GM13976 (cell line): ENCODE results near the gene ATP2B2.

Experiments
- DNase-seq: peaks from one replicate; pipeline ENCODE4 v3.0.0; 2012; ENCODE audit warnings: low spot score
- in situ Hi-C: fragments of 300-500 bp; cut with MboI; formaldehyde crosslinking; loops from one replicate; pipeline ENCODE4 v1.12.0; 2022; ENCODE audit warnings: low sequenced_read_pairs, mixed read lengths, inconsistent platforms; ENCODE audit not compliant: unreplicated experiment
- TF ChIP-seq, protein P1 (sequence below): IDR thresholded peaks from 2 replicates; pipeline ENCODE4 v1.5.1; 2012; ENCODE audit warnings: borderline replicate concordance, mild to moderate bottlenecking; ENCODE audit not compliant: insufficient read depth; ENCODE audit errors: extremely low read depth, missing control alignments, control extremely low read depth

Gene ATP2B2

DNA sequence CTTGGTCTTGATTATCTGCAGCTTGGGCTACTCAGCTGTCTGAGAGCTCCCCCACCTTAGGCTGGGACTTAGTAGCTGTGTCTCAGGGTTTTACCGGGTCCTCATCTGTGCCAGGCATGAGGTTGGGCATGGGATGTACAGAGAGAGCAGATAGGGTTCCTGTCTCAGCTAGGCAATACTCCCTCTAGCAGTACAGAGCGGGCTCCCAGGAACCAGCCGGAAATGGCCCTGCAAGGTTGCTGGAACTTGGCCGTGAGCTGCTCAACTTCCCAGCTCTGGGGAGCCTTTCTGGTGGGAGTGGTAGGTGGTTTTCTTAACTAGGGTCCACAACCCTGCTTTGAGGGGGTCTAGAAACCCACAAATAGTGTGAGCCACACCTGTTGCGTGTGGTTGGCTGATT, 58.3 kb downstream of the ATP2B2 start:
- no peak for DNase-seq
- in situ Hi-C loops, result no loop called here
- TF ChIP-seq, protein P1, sequence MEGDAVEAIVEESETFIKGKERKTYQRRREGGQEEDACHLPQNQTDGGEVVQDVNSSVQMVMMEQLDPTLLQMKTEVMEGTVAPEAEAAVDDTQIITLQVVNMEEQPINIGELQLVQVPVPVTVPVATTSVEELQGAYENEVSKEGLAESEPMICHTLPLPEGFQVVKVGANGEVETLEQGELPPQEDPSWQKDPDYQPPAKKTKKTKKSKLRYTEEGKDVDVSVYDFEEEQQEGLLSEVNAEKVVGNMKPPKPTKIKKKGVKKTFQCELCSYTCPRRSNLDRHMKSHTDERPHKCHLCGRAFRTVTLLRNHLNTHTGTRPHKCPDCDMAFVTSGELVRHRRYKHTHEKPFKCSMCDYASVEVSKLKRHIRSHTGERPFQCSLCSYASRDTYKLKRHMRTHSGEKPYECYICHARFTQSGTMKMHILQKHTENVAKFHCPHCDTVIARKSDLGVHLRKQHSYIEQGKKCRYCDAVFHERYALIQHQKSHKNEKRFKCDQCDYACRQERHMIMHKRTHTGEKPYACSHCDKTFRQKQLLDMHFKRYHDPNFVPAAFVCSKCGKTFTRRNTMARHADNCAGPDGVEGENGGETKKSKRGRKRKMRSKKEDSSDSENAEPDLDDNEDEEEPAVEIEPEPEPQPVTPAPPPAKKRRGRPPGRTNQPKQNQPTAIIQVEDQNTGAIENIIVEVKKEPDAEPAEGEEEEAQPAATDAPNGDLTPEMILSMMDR, result no peak

DNA sequence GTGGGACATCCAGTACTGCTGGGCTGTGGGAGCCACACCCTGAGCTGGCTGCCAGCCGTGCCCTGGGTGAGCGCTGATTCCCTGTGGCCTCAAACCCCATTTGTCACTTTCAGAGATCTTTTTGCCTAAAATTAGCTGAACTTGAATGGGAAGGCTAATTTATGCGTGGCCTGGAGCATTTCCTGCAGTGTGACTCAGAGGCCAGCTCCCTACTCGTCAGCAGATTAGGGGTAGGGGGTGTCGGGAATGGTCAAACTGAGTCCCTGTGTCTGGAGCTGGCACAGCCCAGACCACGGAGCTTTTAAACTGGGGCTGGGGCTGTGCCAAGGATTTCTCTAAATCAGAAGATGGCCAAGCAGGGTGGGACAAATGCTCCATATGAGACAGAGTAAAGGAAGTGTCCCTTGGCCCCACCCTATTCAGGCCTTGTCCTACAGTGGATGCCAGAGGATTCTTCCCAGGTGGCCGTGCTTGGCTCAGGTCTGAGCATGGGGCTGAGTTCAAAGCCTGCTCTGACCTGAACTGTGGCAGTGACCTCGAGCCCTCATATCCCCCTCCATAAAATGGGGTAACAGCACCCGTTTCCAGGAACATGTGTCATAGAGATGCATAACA, 59.7 kb downstream of the ATP2B2 start:
- TF ChIP-seq, protein P1, result no peak
- no peak for DNase-seq
- in situ Hi-C loops, result no loop called here

DNA sequence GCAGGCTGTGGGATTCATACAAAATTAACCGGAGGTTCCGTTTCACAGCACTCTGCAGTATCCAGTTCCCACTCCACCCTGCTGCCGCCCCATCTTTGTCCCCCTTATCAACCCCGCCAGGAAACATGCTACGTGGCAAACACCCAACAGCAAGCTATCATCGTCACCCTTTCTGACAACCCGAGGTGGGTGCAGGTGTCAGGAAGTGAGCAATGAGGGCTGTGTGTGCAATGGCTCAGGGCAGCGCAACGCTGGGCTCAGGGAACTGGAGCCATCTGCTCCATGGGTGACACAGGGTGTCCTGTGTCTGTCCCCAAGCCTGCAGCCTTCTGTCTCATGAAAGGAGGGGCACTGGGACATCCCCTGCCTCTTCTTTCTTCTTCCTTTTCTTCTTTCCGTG, 60.9 kb downstream of the ATP2B2 start:
- no peak for DNase-seq
- TF ChIP-seq, protein P1, result no peak
- in situ Hi-C loops, result no loop called here

DNA sequence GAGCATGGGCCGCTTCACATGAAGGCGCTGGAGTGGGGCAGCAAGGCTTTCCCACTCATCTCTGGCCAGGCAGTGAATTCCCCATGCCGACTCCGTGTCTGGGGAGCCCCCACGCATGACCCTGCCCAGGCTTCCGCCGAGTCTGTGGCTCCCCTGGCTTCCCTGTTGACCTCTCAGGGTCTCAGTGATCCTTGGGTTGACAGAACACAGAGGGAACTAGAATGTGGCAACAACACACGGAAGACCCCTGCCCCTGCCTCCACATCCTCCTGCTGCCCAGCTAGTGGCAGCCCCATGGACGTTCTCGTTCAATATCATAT, 61.3 kb downstream of the ATP2B2 start:
- in situ Hi-C loops, result no loop called here
- no peak for DNase-seq
- TF ChIP-seq, protein P1, result no peak

DNA sequence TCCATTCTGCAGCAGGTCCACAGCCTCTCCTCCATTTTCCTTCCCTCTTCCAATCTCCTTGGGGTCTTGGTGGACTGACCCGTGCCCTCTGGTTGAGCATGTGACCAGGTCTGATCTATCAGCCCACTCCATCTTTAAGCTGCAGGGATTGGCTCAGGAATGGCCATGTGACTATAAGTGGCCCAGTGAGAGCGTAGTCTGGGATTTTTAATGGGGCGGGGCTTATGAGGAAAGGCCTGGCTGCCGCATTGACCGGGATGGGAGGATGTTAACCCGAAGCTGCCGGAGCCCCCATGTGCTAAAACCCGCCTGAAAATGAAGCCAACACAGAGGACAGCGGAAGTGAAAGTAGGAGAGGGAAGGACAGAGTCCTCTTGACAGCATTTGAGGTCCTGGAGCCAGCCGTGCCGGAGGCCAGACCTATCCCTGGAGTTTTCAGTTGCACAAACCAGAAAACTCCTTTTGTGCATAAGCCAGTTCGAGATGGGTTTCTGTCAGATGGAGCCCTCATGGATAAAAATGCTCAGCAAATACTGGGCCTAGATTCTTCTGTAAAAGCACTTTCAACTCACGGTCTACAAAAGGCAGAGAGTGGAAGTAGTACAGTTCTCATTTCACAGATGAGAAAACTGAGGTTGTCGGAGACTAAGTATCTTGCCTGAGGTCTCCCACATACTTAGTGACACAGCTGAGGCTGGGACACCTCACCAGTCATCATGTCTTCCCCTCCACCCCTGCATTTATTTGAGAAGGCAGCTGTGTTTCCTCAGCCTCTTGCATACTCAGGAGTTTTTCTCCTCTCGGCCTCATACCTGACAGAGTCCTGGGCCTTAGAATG, 61.9 kb downstream of the ATP2B2 start:
- TF ChIP-seq, protein P1, result no peak
- in situ Hi-C loops, result no loop called here
- DNase-seq, result no peak

DNA sequence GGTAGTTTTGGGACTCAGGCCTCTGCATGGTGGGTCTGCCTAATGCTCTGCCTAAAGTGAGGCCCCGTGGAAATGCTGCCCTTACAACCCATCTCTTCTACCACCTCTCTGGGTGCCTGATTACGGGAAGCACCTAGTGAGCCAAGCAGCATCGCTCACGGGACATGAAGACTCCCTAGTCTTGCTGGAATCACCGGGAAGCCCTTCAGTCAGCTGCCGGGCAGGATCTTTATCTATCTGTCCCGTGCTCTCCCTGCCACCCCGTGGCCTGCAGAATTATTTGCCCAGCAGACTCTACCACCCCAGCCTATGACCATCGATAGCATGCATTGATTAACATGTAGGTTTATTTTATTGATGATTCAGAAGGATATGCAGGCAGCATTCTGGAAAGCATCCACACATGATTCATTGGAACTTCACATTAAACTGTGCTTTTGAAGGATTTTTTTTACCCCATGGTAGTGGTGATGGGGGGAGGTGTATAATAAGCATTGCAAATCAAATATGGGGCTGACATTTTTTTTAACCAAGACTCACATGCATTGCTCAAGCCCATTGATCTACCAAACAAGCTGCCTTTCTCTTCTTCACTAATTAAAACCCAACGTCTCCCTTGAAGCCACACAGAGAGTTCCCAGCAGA, 63.1 kb downstream of the ATP2B2 start:
- no peak for DNase-seq
- in situ Hi-C loops, result no loop called here
- TF ChIP-seq, protein P1, result no peak
